IPS-NIHi11 (cell line): ENCODE data around the gene RNFT1.
"Not testable (repeated sequence)": the region's sequence is repeated elsewhere in the genome, so short reads cannot be mapped to it uniquely, and the experiment has no call there.

Experiments used
- DNase-seq: peaks from one replicate; pipeline ENCODE4 v3.0.0; 2012; ENCODE audit warnings: mixed read lengths, low spot score

Gene RNFT1

DNA sequence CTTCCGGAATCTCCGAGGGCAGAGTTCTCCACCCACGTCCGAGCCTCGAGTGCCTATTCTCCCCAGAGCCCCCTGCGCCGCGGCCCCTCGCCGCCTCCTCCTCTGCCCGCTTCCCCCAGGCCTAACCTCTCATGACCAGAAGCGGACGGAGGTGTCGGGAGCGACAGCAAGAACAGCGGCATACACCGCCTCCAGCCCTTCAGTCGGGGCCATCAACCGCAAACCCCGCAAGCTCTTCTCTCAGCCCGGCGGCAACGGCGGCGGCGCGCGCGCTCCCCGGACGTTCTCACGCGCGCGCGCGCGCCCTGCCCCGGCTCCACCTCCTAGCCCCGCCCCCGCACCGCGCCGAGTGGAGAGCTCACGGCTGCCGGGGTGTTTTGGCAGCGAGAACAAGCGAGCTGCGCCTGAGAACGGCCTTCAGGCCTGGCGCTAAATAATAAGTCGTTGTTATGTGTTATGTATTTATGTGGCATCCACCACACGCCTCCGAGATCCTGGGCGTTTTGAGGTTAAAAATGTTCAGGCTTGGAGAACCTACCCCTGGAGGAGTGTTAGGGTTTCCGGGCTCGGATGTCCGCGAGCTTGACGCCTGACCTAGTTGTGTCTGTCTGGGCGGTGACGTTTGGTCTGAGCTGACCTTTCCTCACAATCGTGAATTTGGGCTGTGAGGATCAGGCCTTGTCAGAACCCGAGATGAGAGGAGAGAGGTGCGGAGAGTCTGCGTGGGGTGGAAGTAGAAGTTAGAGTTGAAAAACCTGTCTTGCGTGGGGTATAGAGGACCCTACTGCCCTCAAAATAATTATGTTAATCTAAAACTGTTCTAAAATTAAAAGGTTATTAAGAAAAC is at the start of gene RNFT1:
Gene RNFT1, minus strand, starts transcription at position 259 of the 847 bp plus-strand sequence. Its CDS starts 77 bp downstream, at position 182.
- DNase-seq, result peak; percentile 98

- not testable (repeated sequence) for DNase-seq
Observed at GRCh38 chr17:60009326-60009725, 44.8 kb upstream of the RNFT1 start.

DNA sequence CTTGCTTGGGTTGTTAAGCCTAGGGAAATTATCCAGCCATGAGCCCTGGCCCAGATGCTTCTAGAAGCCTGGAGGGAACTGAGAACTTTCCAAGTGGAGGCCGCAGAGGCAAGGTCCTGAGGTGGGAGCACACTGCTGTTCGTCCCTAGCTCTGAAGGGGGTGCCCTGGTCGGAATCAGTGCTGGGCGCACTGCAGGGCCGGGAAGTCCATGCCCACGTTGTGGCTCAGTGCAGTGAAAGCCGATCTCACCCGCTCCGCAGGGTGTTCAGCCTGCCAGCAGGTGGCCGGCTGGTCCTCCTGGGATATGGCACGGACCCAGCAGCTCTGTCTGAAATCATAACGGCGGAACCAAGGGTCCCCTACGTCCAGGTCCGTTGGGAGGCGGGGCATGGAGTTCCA is 43.8 kb upstream of the RNFT1 start:
- not testable (repeated sequence) for DNase-seq

DNA sequence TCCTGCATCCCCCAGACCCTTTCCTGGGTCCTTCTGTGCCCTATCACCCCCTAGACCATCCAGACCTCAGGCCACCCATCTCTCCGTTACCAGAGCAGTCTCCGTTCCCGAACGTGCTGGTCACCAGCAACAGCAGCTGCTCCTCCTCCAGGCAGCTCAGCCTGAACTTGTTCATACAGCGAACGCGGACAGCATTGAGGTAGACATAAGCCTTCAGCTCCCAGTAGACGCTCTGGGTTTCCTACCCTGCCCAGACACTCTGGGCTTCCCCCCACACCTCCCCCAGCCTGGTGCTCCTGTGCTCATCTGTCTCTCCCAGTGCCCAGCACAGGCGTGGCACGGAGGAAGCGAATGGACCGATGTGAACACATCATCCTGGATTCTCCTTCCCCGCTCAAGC is 41.6 kb upstream of the RNFT1 start:
- DNase-seq, result no peak

GRCh38 chr17:60004561-60004960 is 40.0 kb upstream of the RNFT1 start:
- DNase-seq, result not testable (repeated sequence)

DNA sequence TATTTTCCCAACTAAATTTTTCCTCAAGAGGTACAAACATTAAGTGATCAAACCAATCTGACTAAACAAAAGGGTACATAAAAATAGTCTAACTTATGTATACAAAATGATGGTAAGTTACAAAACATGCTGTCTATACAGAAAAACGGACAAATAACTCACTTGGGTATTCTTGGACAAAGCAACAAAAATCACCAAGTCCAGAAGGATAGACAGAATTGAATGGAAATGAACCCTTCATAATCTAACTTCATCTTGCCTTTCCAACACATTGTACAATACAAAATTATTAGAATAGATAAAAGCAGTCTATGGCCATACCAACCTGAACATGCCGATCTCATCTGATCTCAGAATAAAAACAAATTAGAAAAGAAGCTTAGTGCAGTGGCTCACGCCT is 37.9 kb upstream of the RNFT1 start:
- DNase-seq, result not testable (repeated sequence)

DNA sequence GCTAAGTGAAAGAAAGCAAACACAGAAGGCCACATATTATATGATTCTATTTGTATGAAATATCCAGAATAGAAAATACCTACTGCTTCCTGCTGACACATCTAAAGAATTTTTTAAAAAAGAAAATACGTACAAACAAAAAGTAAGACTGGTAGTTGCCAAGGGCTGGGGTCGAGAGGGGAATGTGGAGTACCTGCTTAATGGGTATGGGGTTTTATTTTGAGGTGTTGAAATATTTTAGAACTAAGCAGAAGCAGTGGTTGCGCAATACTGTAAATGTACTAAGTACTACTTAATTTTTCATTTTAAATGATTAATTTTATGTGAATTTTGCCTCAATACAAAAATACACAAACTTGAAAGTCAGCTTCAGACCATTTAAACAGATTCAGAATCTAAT is 32.1 kb upstream of the RNFT1 start:
- DNase-seq, result not testable (repeated sequence)

GRCh38 chr17:59975166-59975565 is 10.6 kb upstream of the RNFT1 start:
- DNase-seq, result not testable (repeated sequence)

DNA sequence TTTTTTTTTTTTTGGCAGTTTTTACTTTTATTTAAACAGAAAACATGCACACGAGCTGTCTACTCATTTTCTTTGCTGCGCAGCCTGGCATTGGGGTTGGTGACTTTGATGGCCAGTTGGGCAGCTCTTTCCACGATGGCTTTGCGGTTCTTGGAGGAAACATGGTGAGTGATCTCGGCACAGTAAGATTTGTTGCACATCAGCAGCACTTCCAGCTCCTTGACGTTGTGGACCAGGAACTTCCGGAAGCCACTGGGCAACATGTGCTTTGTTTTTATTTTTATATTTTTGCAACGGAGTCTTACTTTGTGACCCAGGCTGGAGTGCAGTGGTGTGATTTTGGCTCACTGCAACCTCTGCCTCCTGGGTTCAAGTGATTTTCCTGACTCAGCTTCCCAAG is 8.9 kb upstream of the RNFT1 start:
- not testable (repeated sequence) for DNase-seq

GRCh38 chr17:59972778-59973177 is 8.2 kb upstream of the RNFT1 start:
- no peak for DNase-seq

GRCh38 chr17:59971771-59972170 is 7.2 kb upstream of the RNFT1 start:
- DNase-seq, result not testable (repeated sequence)

- peak; percentile 41 for DNase-seq
Observed at GRCh38 chr17:59963738-59964481, 630 bp downstream of the RNFT1 start.

GRCh38 chr17:59962739-59963318 is 1.7 kb downstream of the RNFT1 start:
- no peak for DNase-seq

GRCh38 chr17:59959574-59959973 is 5.0 kb downstream of the RNFT1 start:
- not testable (repeated sequence) for DNase-seq

- no peak for DNase-seq
Observed at GRCh38 chr17:59954856-59955255, 9.7 kb downstream of the RNFT1 start.

- DNase-seq, result no peak
Observed at GRCh38 chr17:59950049-59950448, 14.5 kb downstream of the RNFT1 start.

DNA sequence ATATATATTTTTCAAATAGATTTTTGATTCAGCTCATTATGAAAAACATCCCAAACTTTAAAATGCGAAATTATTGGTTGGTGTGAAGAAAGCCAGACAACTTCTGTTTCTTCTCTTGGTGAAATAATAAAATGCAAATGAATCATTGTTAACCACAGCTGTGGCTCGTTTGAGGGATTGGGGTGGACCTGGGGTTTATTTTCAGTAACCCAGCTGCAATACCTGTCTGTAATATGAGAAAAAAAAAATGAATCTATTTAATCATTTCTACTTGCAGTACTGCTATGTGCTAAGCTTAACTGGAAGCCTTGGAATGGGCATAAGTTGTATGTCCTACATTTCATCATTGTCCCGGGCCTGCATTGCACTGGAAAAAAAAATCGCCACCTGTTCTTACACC is 17.2 kb downstream of the RNFT1 start:
- DNase-seq, result not testable (repeated sequence)

DNA sequence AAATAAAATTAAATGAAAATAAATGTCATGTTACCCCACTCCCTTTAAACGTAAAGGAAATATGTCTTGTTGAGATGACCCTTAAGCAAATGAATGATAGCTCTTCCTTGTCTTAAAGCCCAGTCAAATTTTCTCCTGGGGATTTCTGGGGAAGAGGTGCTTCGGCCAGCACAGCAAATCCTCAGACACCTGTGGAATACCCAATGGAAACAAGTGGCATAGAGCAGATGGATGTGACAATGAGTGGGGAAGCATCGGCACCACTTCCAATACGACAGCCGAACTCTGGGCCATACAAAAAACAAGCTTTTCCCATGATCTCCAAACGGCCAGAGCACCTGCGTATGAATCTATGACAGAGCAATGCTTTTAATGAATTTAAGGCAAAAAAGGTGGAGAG is 18.1 kb downstream of the RNFT1 start:
- not testable (repeated sequence) for DNase-seq

DNA sequence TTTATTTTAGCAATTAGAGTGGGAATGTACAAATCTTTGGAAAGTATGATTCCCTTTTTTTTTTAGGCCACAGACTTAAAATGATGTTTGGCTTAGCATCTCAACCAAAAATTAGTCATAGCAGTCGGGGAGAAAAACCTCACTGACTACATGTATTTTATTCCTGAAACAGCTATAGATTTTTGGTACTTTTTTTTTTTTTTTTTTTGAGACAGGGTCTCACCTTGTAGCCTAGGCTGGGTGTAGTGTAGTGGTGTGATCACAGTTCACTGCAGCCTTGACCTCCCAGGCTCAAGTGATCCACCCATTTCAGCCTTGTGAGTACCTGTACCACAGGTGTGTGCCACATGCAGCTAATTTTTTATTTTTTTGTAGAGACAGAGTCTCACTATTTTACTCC is 23.4 kb downstream of the RNFT1 start:
- DNase-seq, result no peak

- DNase-seq, result not testable (repeated sequence)
Observed at GRCh38 chr17:59940697-59941096, 23.8 kb downstream of the RNFT1 start.

- not testable (repeated sequence) for DNase-seq
Observed at GRCh38 chr17:59933317-59933716, 31.2 kb downstream of the RNFT1 start.

- DNase-seq, result not testable (repeated sequence)
Observed at GRCh38 chr17:59930768-59931167, 33.8 kb downstream of the RNFT1 start.

DNA sequence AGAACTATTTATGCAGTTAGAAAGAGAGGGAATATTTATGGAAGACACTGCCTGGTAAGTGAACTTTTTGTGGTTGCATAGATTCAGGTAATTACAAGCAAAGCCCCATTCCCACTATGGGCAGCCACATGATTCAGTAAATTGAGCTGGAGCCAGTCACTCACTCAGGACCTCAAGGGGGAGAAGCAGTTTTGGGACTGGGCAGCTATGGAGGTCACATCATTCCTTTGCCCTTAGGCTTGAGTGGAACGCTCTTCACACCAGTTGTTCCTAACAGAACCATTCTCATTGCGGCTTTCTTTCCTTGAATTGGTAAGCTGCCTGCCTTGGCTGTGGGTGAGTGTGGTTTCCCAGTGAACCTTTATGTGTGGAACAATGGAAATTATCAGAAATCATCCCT is 34.4 kb downstream of the RNFT1 start:
- not testable (repeated sequence) for DNase-seq
